Upper lobe of left lung (tissue), 4 donors: Measurements from ENCODE around the gene USP47.

Source experiments
- CTCF ChIP-seq, 6 experiments: fragments of 450-650 bp in 4 of 6; fragments of 200-600 bp in 2 of 6; sonication (generic) in 2 of 6; IDR thresholded peaks; one replicate each; pipeline ENCODE4 v1.5.1; 2016 to 2019; ENCODE audit warnings: antibody characterized with exemption in 6 of 6
- EP300 ChIP-seq, 4 donors: sonication (generic); formaldehyde crosslinking; IDR thresholded peaks; one replicate each; pipeline ENCODE4 v1.5.1; 2017; ENCODE audit warnings: antibody characterized with exemption in 4 of 4, control low read depth in 2 of 4
- POLR2A ChIP-seq, 4 donors: fragments of 450-650 bp; IDR thresholded peaks; one replicate each; pipeline ENCODE4 v1.5.1; 2016 to 2017; ENCODE audit warnings: antibody characterized with exemption in 4 of 4, mild to moderate bottlenecking in 2 of 4

- TF ChIP-seq CTCF (IDR thresholded peaks at IDR 0.05) (no peak), POLR2A (IDR thresholded peaks at IDR 0.05) (no peak), EP300 (IDR thresholded peaks at IDR 0.05) (no peak)
Observed at GRCh38 chr11:12006552-12007229, 164.9 kb downstream of the USP47 start.
